Spleen (tissue), 7 donors: ENCODE data around the gene DNAJC25.

Experiments
- POLR2A ChIP-seq, 3 donors: fragments of 450-650 bp; IDR thresholded peaks; one replicate each; pipeline ENCODE4 v1.5.1; 2017; ENCODE audit warnings: antibody characterized with exemption in 3 of 3, mild to moderate bottlenecking in 1 of 3
- TF ChIP-seq, protein P1 (sequence below), 11 experiments: fragments of 200-600 bp in 7 of 11; fragments of 450-650 bp in 4 of 11; sonication (generic) in 4 of 11; IDR thresholded peaks in 8 of 11; conservative IDR thresholded peaks in 3 of 11; 1 replicate in 7 of 11; 2 replicates in 4 of 11; pipeline versions ENCODE4 v1.4.0 to v1.8.0; 2016 to 2021; ENCODE audit warnings: antibody characterized with exemption in 11 of 11, inconsistent platforms in 4 of 11, mild to moderate bottlenecking in 1 of 11
- donor health status: DM: no; HTN: no; CAD: no; lungs with moderate emphysema.
- donor health status: DM: no; HTN: no; CAD: no.
- donor health status: DM: no; HTN: no; CAD: no.

DNA sequence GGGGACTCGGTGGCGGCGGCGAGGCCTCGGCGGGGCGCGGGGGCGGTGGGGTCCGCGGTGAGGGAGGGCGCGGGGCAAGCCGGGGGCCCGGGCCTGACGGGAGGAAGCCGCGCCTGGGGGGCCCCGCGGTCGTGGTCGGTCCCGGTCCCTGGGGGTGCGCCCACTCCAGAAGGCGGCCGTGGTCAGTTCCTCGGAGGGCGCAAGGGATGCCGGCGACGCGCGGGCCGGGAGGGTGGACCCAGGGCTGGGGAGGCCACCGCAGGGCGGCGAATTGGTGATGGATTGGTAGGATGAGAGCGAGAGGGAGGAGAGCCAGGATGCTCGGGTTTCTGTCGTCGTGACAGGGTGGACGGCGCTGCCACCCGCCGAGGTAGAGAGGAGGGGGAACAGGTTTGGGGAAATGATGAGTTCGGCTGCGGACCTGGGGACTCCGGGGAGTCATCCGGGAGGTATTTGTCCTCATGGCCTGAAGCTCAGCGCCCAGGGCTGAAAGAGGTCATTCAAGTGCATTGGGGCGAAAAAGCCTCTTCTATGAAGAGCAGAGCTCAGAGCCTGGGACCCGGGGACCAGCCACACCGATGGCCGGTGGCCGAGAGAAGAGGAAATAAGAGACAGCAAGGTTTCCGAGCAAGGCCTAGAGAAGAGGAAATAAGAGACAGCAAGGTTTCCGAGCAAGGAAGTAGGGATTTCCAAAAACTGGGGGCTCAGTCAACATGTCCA lies 30.8 kb downstream of the DNAJC25 start:
- TF ChIP-seq, protein P1, sequence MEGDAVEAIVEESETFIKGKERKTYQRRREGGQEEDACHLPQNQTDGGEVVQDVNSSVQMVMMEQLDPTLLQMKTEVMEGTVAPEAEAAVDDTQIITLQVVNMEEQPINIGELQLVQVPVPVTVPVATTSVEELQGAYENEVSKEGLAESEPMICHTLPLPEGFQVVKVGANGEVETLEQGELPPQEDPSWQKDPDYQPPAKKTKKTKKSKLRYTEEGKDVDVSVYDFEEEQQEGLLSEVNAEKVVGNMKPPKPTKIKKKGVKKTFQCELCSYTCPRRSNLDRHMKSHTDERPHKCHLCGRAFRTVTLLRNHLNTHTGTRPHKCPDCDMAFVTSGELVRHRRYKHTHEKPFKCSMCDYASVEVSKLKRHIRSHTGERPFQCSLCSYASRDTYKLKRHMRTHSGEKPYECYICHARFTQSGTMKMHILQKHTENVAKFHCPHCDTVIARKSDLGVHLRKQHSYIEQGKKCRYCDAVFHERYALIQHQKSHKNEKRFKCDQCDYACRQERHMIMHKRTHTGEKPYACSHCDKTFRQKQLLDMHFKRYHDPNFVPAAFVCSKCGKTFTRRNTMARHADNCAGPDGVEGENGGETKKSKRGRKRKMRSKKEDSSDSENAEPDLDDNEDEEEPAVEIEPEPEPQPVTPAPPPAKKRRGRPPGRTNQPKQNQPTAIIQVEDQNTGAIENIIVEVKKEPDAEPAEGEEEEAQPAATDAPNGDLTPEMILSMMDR (IDR thresholded peaks at IDR 0.05 in 8 of 11, conservative IDR thresholded peaks at IDR 0.05 in 3 of 11), result no peak
- TF ChIP-seq POLR2A (IDR thresholded peaks at IDR 0.05), result peak in 1 of 3 donors; percentile 4
